ENCODE results near the gene NT5M.

NT5M gene

GRCh38 chr17:17343896-17344506, 40.8 kb downstream of the NT5M start:
- no peak for DNase-seq

GRCh38 chr17:17344507-17345293, 41.5 kb downstream of the NT5M start:
- no peak for DNase-seq

GRCh38 chr17:17345294-17345597, 42.1 kb downstream of the NT5M start:
- DNase-seq = no peak

- no peak for DNase-seq
Observed at GRCh38 chr17:17345686-17346427, 42.7 kb downstream of the NT5M start.

- DNase-seq = no peak
Observed at GRCh38 chr17:17346428-17347233, 43.5 kb downstream of the NT5M start.

GRCh38 chr17:17347234-17347955, 44.2 kb downstream of the NT5M start:
- no peak for DNase-seq

GRCh38 chr17:17347956-17348871, 45.0 kb downstream of the NT5M start:
- DNase-seq = no peak

- DNase-seq = no peak
Observed at GRCh38 chr17:17348872-17349723, 45.9 kb downstream of the NT5M start.

- no peak for DNase-seq
Observed at GRCh38 chr17:17349724-17350106, 46.5 kb downstream of the NT5M start.

GRCh38 chr17:17350491-17351355, 47.5 kb downstream of the NT5M start:
- DNase-seq = no peak

- no peak for DNase-seq
Observed at GRCh38 chr17:17351356-17351891, 48.3 kb downstream of the NT5M start.

GRCh38 chr17:17351901-17352781, 49.0 kb downstream of the NT5M start:
- DNase-seq = no peak

GRCh38 chr17:17352836-17353624, 49.9 kb downstream of the NT5M start:
- DNase-seq = no peak

- no peak for DNase-seq
Observed at GRCh38 chr17:17353625-17354484, 50.7 kb downstream of the NT5M start.

- DNase-seq = peak; percentile 69
Observed at GRCh38 chr17:17354560-17355349, 51.6 kb downstream of the NT5M start.

Data from NCI-H2171 treated with DMSO at 0.1 percent for 48 hours (cell line).